SK-N-SH (cell line): Measurements from ENCODE around the gene WFDC10A.

Experiments
- CHD2 ChIP-seq: fragments of 150-350 bp; IDR thresholded peaks from 2 replicates; pipeline ENCODE4 v1.6.1; 2018; ENCODE audit warnings: low read length; ENCODE audit not compliant: partially characterized antibody
- CTCF ChIP-seq: fragments of 200-600 bp; sonication (generic); IDR thresholded peaks from 2 replicates; pipeline ENCODE4 v1.6.1; 2017; ENCODE audit warnings: antibody characterized with exemption, mild to moderate bottlenecking, moderate library complexity
- GABPA ChIP-seq: IDR thresholded peaks from 2 replicates; pipeline ENCODE4 v1.4.0; 2012; ENCODE audit warnings: low read depth, mild to moderate bottlenecking
- MXI1 ChIP-seq: IDR thresholded peaks from 2 replicates; pipeline ENCODE4 v1.6.1; 2012; ENCODE audit warnings: mild to moderate bottlenecking, low read depth, low read length, improper control_type of control experiment
- NFIC ChIP-seq: IDR thresholded peaks from 2 replicates; pipeline ENCODE4 v1.4.0; 2012; ENCODE audit warnings: borderline replicate concordance
- POLR2AphosphoS5 ChIP-seq: IDR thresholded peaks from 2 replicates; pipeline ENCODE4 v1.6.1; 2012; ENCODE audit warnings: low read depth, low read length
- SMC3 ChIP-seq: IDR thresholded peaks from 2 replicates; pipeline ENCODE4 v1.6.1; 2012; ENCODE audit warnings: low read depth, low read length, improper control_type of control experiment
- TAF1 ChIP-seq: IDR thresholded peaks from 2 replicates; pipeline ENCODE4 v1.6.1; 2012; ENCODE audit warnings: low read depth, mild to moderate bottlenecking, low read length, moderate library complexity, borderline replicate concordance
- TCF12 ChIP-seq: IDR thresholded peaks from 2 replicates; pipeline ENCODE4 v1.4.0; 2012
- YY1 ChIP-seq: IDR thresholded peaks from 2 replicates; pipeline ENCODE4 v1.4.0; 2012; ENCODE audit warnings: low read depth, mild to moderate bottlenecking

- TF ChIP-seq CTCF (no peak), GABPA (no peak), YY1 (no peak), CHD2 (no peak), MXI1 (no peak), TAF1 (no peak), NFIC (no peak), SMC3 (no peak), TCF12 (no peak), POLR2AphosphoS5 (no peak)
Measured at GRCh38 chr20:45646875-45647274, 17.3 kb downstream of the WFDC10A start.
